ENCODE results near the gene OR5K1. TPM values are rescaled to one million over a fixed set of nuclear protein-coding genes. Genes with fewer than 3 reads are reported as not detected.

OR5K1 gene
- polyA plus RNA-seq, 1 experiment: not detected

DNA sequence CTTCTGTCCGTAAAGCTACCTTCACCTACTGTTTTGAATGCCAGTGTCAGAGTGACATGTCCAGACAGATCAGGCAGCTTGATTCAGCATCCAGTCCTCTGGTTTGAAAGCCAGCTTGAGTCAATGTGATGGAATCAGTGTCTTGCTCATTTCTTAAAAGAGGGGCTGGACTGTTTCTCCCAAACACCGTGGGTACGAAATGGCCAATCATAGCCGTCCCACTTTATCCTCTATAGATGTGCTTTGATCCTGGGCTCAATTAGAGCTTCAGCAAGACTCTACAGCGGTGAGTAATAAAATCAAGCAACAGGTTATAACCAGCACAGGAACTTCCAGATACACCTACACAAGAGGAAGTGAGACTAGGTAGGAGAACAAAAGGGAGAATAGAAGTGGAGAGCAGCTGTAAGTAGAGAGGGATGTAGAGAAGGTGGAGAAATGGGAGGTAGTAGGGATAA, 17.0 kb upstream of the OR5K1 start:
- no peaks in the 10 kb centered on the region for H3K27me3 ChIP-seq (ENCODE audit: control insufficient read depth, insufficient read depth, low read length)
- POLR2A ChIA-PET: no interaction called here
- CTCF ChIA-PET: no interaction called here
- no peak for DNase-seq (ENCODE audit: low read depth)
- H3K4me3 ChIP-seq (ENCODE audit: low read depth, low read length): no peak overlapping the region
- H3K36me3 ChIP-seq (ENCODE audit: control insufficient read depth, insufficient read depth, low read length): no peaks in the 10 kb centered on the region
- TF ChIP-seq, protein P1, sequence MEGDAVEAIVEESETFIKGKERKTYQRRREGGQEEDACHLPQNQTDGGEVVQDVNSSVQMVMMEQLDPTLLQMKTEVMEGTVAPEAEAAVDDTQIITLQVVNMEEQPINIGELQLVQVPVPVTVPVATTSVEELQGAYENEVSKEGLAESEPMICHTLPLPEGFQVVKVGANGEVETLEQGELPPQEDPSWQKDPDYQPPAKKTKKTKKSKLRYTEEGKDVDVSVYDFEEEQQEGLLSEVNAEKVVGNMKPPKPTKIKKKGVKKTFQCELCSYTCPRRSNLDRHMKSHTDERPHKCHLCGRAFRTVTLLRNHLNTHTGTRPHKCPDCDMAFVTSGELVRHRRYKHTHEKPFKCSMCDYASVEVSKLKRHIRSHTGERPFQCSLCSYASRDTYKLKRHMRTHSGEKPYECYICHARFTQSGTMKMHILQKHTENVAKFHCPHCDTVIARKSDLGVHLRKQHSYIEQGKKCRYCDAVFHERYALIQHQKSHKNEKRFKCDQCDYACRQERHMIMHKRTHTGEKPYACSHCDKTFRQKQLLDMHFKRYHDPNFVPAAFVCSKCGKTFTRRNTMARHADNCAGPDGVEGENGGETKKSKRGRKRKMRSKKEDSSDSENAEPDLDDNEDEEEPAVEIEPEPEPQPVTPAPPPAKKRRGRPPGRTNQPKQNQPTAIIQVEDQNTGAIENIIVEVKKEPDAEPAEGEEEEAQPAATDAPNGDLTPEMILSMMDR (IDR thresholded peaks at IDR 0.05; ENCODE audit: insufficient read depth, low read depth, low read length): no peak

DNA sequence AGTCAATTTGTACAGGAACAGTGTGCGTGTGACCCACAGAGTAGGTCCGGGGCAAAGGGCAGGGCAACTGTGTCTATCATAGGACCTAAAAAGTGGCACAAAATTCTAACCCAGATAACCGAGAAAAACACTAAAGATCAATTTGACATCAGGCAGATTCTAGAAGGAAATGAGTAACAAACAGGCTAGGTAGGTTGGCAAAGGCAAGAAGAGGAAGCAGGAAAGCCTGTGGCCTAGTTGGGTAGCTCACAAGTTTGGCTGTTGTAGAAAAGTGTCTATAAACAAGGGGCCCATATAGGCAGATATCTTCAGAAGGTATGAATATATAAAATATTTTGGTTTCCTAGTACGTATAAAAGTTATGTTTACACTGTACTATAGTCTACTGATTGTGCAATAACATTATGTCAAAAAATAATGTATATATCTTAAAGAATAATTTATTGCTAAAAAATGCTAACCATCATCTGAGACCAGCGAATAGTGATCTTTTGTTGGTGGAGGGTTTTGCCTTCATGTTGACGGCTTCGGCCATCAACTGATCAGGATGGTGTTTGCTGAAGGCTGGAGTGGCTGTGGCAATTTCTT, 13.3 kb upstream of the OR5K1 start:
- Histone ChIP-seq H3K36me3 (ENCODE audit: control insufficient read depth, insufficient read depth, low read length) (no peaks in the 10 kb centered on the region), H3K27me3 (ENCODE audit: control insufficient read depth, insufficient read depth, low read length) (no peaks in the 10 kb centered on the region), H3K4me3 (ENCODE audit: low read depth, low read length) (no peak overlapping the region)
- ChIA-PET CTCF (no interaction called here), POLR2A (no interaction called here)
- TF ChIP-seq, protein P1 (IDR thresholded peaks at IDR 0.05; ENCODE audit: insufficient read depth, low read depth, low read length): no peak
- no peak for DNase-seq (ENCODE audit: low read depth)

DNA sequence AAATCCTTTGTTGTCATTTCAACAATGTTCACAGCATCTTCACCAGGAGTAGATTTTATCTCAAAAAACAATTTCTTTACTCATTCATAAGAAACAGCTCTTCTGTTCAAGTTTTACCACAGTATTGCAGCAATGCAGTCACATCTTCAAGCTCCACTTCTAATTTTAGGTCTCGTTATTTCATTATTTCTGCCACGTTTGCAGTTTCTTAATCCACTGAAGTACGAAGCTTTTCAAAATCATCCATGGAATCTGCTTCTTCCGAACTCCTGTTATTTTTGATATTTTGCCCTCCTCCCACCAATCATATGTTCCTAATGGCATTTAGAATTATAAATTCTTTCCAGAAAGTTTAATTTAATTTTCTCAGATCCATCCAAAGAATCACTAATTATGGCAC, 12.6 kb upstream of the OR5K1 start:
- CTCF ChIA-PET: no interaction called here
- no peak overlapping the region for H3K4me3 ChIP-seq (ENCODE audit: low read depth, low read length)
- TF ChIP-seq, protein P1 (IDR thresholded peaks at IDR 0.05; ENCODE audit: insufficient read depth, low read depth, low read length): no peak
- DNase-seq (ENCODE audit: low read depth): no peak
- no peaks in the 10 kb centered on the region for H3K36me3 ChIP-seq (ENCODE audit: control insufficient read depth, insufficient read depth, low read length)
- POLR2A ChIA-PET: no interaction called here
- no peaks in the 10 kb centered on the region for H3K27me3 ChIP-seq (ENCODE audit: control insufficient read depth, insufficient read depth, low read length)

DNA sequence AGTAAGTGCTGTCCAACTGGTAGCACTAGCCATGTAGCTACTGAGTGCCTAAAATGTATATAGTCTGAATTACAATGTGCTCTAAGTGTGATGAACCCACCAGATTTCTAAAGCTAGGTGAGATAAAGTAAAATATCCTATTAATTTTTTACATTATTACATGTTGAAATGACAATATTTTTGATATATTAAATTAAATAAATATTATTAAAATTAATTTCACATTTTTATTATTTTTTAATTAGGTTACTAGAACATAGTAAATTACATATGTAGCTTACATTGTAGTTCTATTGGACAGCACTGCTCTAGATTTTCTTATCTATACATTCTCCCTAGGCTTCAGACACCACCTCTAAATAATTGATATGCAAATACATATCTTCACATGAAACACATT, 9.2 kb upstream of the OR5K1 start:
- POLR2A ChIA-PET: no interaction called here
- CTCF ChIA-PET: interaction anchor here (0.6 kb wide), 1 partner anchor 24 kb away, joined by 3 read pairs; no protein-coding TSS in a partner anchor
- DNase-seq (ENCODE audit: low read depth): no peak
- Histone ChIP-seq H3K27me3 (ENCODE audit: control insufficient read depth, insufficient read depth, low read length) (no peaks in the 10 kb centered on the region), H3K4me3 (ENCODE audit: low read depth, low read length) (no peak overlapping the region), H3K36me3 (ENCODE audit: control insufficient read depth, insufficient read depth, low read length) (no peaks in the 10 kb centered on the region)
- TF ChIP-seq, protein P1 (IDR thresholded peaks at IDR 0.05; ENCODE audit: insufficient read depth, low read depth, low read length): no peak

DNA sequence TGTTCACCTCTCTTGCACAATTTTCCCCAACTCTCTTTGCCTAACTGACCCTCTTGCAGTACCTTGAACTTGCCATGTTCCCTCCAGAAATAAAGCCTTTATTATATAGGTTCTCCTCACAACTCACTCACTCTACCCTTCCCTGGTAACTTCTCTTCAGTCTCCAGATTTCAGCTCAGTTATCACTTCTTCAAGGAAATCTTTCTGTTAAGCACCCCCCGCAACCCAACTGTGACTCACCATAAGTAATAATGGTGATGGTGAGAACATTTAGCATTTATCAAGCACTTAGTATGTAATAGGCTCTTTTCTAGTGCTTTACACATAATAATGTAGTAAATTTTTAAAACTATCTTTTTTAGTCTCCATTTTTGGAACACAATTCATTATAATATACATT, 8.1 kb upstream of the OR5K1 start:
- Histone ChIP-seq H3K4me3 (ENCODE audit: low read depth, low read length) (no peak overlapping the region), H3K27me3 (ENCODE audit: control insufficient read depth, insufficient read depth, low read length) (no peaks in the 10 kb centered on the region), H3K36me3 (ENCODE audit: control insufficient read depth, insufficient read depth, low read length) (no peaks in the 10 kb centered on the region)
- no peak for DNase-seq (ENCODE audit: low read depth)
- POLR2A ChIA-PET: no interaction called here
- CTCF ChIA-PET: no interaction called here
- TF ChIP-seq, protein P1 (IDR thresholded peaks at IDR 0.05; ENCODE audit: insufficient read depth, low read depth, low read length): no peak

All from BJ (cell line).